GM11168 (cell line): Measurements from ENCODE around the gene EPHA4.

Experiments used
- in situ Hi-C: fragments of 300-500 bp; cut with MboI; formaldehyde crosslinking; loops from one replicate; pipeline ENCODE4 v1.12.0; 2022; ENCODE audit warnings: low sequenced_read_pairs; ENCODE audit not compliant: unreplicated experiment

Gene EPHA4

GRCh38 chr2:221572219-221572820, at the start of gene EPHA4:
EPHA4 (minus strand) TSS chr2:221572304; CDS start chr2:221572248, 56 bp downstream.
- in situ Hi-C loops = no loop called here

- in situ Hi-C loops = no loop called here
Observed at GRCh38 chr2:221618007-221618406, 45.9 kb upstream of the EPHA4 start.

GRCh38 chr2:221616561-221616960, 44.5 kb upstream of the EPHA4 start:
- in situ Hi-C loops = no loop called here

GRCh38 chr2:221614274-221614673, 42.2 kb upstream of the EPHA4 start:
- in situ Hi-C loops = no loop called here

- in situ Hi-C loops = no loop called here
Observed at GRCh38 chr2:221612800-221613199, 40.7 kb upstream of the EPHA4 start.

- in situ Hi-C loops = no loop called here
Observed at GRCh38 chr2:221612161-221612560, 40.1 kb upstream of the EPHA4 start.

GRCh38 chr2:221610675-221611074, 38.6 kb upstream of the EPHA4 start:
- in situ Hi-C loops = no loop called here

GRCh38 chr2:221610255-221610654, 38.2 kb upstream of the EPHA4 start:
- in situ Hi-C loops = no loop called here

GRCh38 chr2:221608442-221608841, 36.3 kb upstream of the EPHA4 start:
- in situ Hi-C loops = no loop called here

- in situ Hi-C loops = no loop called here
Observed at GRCh38 chr2:221606424-221606823, 34.3 kb upstream of the EPHA4 start.

- in situ Hi-C loops = no loop called here
Observed at GRCh38 chr2:221605751-221606240, 33.7 kb upstream of the EPHA4 start.

GRCh38 chr2:221602938-221603337, 30.8 kb upstream of the EPHA4 start:
- in situ Hi-C loops = no loop called here

- in situ Hi-C loops = no loop called here
Observed at GRCh38 chr2:221601376-221601775, 29.3 kb upstream of the EPHA4 start.

GRCh38 chr2:221600388-221600787, 28.3 kb upstream of the EPHA4 start:
- in situ Hi-C loops = no loop called here

GRCh38 chr2:221596192-221596591, 24.1 kb upstream of the EPHA4 start:
- in situ Hi-C loops = no loop called here

GRCh38 chr2:221590861-221591365, 18.8 kb upstream of the EPHA4 start:
- in situ Hi-C loops = no loop called here

GRCh38 chr2:221589696-221590095, 17.6 kb upstream of the EPHA4 start:
- in situ Hi-C loops = no loop called here

- in situ Hi-C loops = no loop called here
Observed at GRCh38 chr2:221588306-221588985, 16.3 kb upstream of the EPHA4 start.

GRCh38 chr2:221581986-221582385, 9.9 kb upstream of the EPHA4 start:
- in situ Hi-C loops = no loop called here

GRCh38 chr2:221574231-221574570, 2.1 kb upstream of the EPHA4 start:
- in situ Hi-C loops = no loop called here

GRCh38 chr2:221573430-221574230, 1.5 kb upstream of the EPHA4 start:
- in situ Hi-C loops = no loop called here
